H1 (cell line): ENCODE data around the gene SPG11. TPM values are rescaled to one million over a fixed set of nuclear protein-coding genes. Genes with fewer than 3 reads are reported as not detected.

ENCODE experiments used
- CTCF ChIA-PET: fragments of 300-600 bp; sonication (Branson Sonifier 250); formaldehyde crosslinking; loops from one replicate; lab custom pipeline; 2021; ENCODE audit not compliant: partially characterized antibody; lab: Charles Lee
- POLR2A ChIA-PET: fragments of 300-600 bp; sonication (Branson Sonifier 250); formaldehyde crosslinking; loops from one replicate; lab custom pipeline; 2021; ENCODE audit warnings: inconsistent platforms; ENCODE audit not compliant: partially characterized antibody; lab: Charles Lee
- DNase-seq, 2 experiments: peaks; one replicate each; pipeline versions ENCODE4 v3.0.0 to v3.0.0-alpha.2; 2010 to 2022; ENCODE audit warnings: low spot score in 2 of 2, low read depth in 1 of 2, mixed read lengths in 1 of 2
- FAIRE-seq: peaks from 2 replicates; lab custom pipeline; 2011; peaks lifted over from hg19 to GRCh38; lab: Jason Lieb, UNC
- H2AFZ ChIP-seq: 2 replicates; pipeline ENCODE4 v1.8.1; 2012; ENCODE audit warnings: low read length, inconsistent platforms
- H2AK5ac ChIP-seq: 2 replicates; pipeline ENCODE4 v1.6.1; 2013; ENCODE audit warnings: low read depth, low read length
- H2BK120ac ChIP-seq: replicated peaks from 2 replicates; pipeline ENCODE3; 2013; ENCODE audit warnings: low read depth, low read length, inconsistent platforms
- H2BK12ac ChIP-seq: 2 replicates; pipeline ENCODE4 v1.6.1; 2013; ENCODE audit warnings: low read depth, low read length
- H2BK15ac ChIP-seq: 2 replicates; pipeline ENCODE4 v1.6.1; 2013; ENCODE audit warnings: low read length
- H2BK20ac ChIP-seq: 2 replicates; pipeline ENCODE4 v1.6.1; 2013; ENCODE audit warnings: low read length
- H2BK5ac ChIP-seq: 2 replicates; pipeline ENCODE4 v1.6.1; 2013; ENCODE audit warnings: low read depth, low read length
- H3K14ac ChIP-seq: 2 replicates; pipeline ENCODE4 v1.6.1; 2013; ENCODE audit warnings: inconsistent platforms; ENCODE audit not compliant: insufficient read length
- H3K18ac ChIP-seq: 2 replicates; pipeline ENCODE4 v1.6.1; 2013; ENCODE audit warnings: low read length; ENCODE audit errors: extremely low read depth
- H3K23ac ChIP-seq: 2 replicates; pipeline ENCODE4 v1.6.1; 2013; ENCODE audit warnings: inconsistent platforms; ENCODE audit not compliant: insufficient read length
- H3K23me2 ChIP-seq: 2 replicates; pipeline ENCODE4 v1.6.1; 2013; ENCODE audit warnings: low read depth, low read length
- H3K27ac ChIP-seq: 2 replicates; pipeline ENCODE4 v1.6.1; 2011; ENCODE audit warnings: low read depth, low read length, inconsistent platforms
- H3K27me3 ChIP-seq, 4 experiments: replicated peaks in 1 of 4; 1 replicate in 1 of 4; 2 replicates in 3 of 4; pipeline versions ENCODE4 v1.6.1 to v1.8.1; 2011 to 2013; ENCODE audit warnings: low read length in 3 of 4, mild to moderate bottlenecking in 3 of 4, inconsistent platforms in 2 of 4, mixed read lengths in 2 of 4, moderate library complexity in 1 of 4; ENCODE audit not compliant: control insufficient read depth in 3 of 4, insufficient read depth in 3 of 4; ENCODE audit errors: extremely low read depth in 1 of 4
- H3K36me3 ChIP-seq, 4 experiments: 2 replicates each; pipeline versions ENCODE4 v1.6.1 to v1.8.1; 2011 to 2013; ENCODE audit warnings: mild to moderate bottlenecking in 4 of 4, low read length in 3 of 4, moderate library complexity in 2 of 4, control low read depth in 1 of 4, inconsistent platforms in 1 of 4; ENCODE audit not compliant: insufficient read depth in 4 of 4, control insufficient read depth in 2 of 4
- H3K4ac ChIP-seq: replicated peaks from 2 replicates; pipeline ENCODE3; 2013; ENCODE audit warnings: low read length, low read depth, mixed read lengths, inconsistent platforms; ENCODE audit not compliant: insufficient read length
- H3K4me1 ChIP-seq, 4 experiments: replicated peaks in 1 of 4; 1 replicate in 1 of 4; 2 replicates in 3 of 4; pipeline versions ENCODE4 v1.6.1 to v1.8.1; 2011 to 2013; ENCODE audit warnings: low read length in 3 of 4, inconsistent platforms in 2 of 4, mixed read lengths in 1 of 4; ENCODE audit not compliant: insufficient read depth in 4 of 4, control insufficient read depth in 3 of 4
- H3K4me2 ChIP-seq, 2 experiments: 2 replicates each; pipeline versions ENCODE4 v1.6.1 to v1.8.1; 2011 to 2013; ENCODE audit warnings: low read depth in 2 of 2, low read length in 2 of 2, control low read depth in 1 of 2, inconsistent platforms in 1 of 2, mild to moderate bottlenecking in 1 of 2; ENCODE audit not compliant: insufficient read depth in 1 of 2
- H3K4me3 ChIP-seq, 4 experiments: fragments of 200-600, 300-600 bp in 1 of 4; sonication (generic), shearing (Covaris generic), sonication (Bioruptor Twin) in 1 of 4; 2 replicates each; pipeline versions ENCODE4 v1.5.1 to v1.8.1; 2011 to 2016; ENCODE audit warnings: low read length in 4 of 4, low read depth in 3 of 4, control low read depth in 2 of 4, inconsistent platforms in 2 of 4, mild to moderate bottlenecking in 2 of 4, mixed read lengths in 1 of 4, moderate library complexity in 1 of 4; ENCODE audit not compliant: insufficient read depth in 2 of 4; ENCODE audit errors: extremely low read depth in 1 of 4
- H3K56ac ChIP-seq: replicated peaks from 2 replicates; pipeline ENCODE3; 2013; ENCODE audit warnings: low read depth, mild to moderate bottlenecking, mixed read lengths, low read length, inconsistent platforms; ENCODE audit not compliant: insufficient read length
- H3K79me1 ChIP-seq: 2 replicates; pipeline ENCODE4 v1.6.1; 2013; ENCODE audit warnings: low read depth, low read length, control low read depth
- H3K79me2 ChIP-seq, 2 experiments: 2 replicates each; pipeline versions ENCODE4 v1.6.1 to v1.8.1; 2012 to 2013; ENCODE audit warnings: low read length in 2 of 2, mild to moderate bottlenecking in 2 of 2, inconsistent platforms in 1 of 2; ENCODE audit not compliant: insufficient read depth in 2 of 2, control insufficient read depth in 1 of 2
- H3K9ac ChIP-seq, 4 experiments: replicated peaks in 1 of 4; 1 replicate in 1 of 4; 2 replicates in 3 of 4; pipeline versions ENCODE4 v1.6.1 to v1.8.1; 2011 to 2013; ENCODE audit warnings: low read depth in 3 of 4, low read length in 3 of 4, control low read depth in 2 of 4, mild to moderate bottlenecking in 2 of 4, moderate library complexity in 2 of 4, inconsistent platforms in 1 of 4; ENCODE audit errors: extremely low read depth in 1 of 4
- H3K9me3 ChIP-seq, 2 experiments: 2 replicates each; pipeline versions ENCODE4 v1.6.1 to v1.8.1; 2012 to 2013; ENCODE audit warnings: mild to moderate bottlenecking in 2 of 2, moderate library complexity in 2 of 2, control low read depth in 1 of 2, inconsistent platforms in 1 of 2, low read depth in 1 of 2, low read length in 1 of 2, mixed read lengths in 1 of 2; ENCODE audit not compliant: insufficient read depth in 2 of 2
- H4K20me1 ChIP-seq, 2 experiments: replicated peaks in 1 of 2; 2 replicates each; pipeline versions ENCODE3 to v1.8.1; 2011 to 2013; ENCODE audit warnings: inconsistent platforms in 2 of 2, low read length in 2 of 2, mild to moderate bottlenecking in 1 of 2; ENCODE audit not compliant: insufficient read depth in 2 of 2, control insufficient read depth in 1 of 2
- H4K5ac ChIP-seq: 2 replicates; pipeline ENCODE4 v1.6.1; 2013; ENCODE audit warnings: low read length, low read depth, mixed read lengths, inconsistent platforms; ENCODE audit not compliant: insufficient read length
- H4K8ac ChIP-seq: 2 replicates; pipeline ENCODE4 v1.8.0; 2013; ENCODE audit warnings: mild to moderate bottlenecking, moderate library complexity, low read length, inconsistent platforms; ENCODE audit not compliant: insufficient read depth; ENCODE audit errors: extremely low read depth
- H4K91ac ChIP-seq: replicated peaks from 2 replicates; pipeline ENCODE3; 2013; ENCODE audit warnings: low read length, mixed read lengths, inconsistent platforms; ENCODE audit not compliant: insufficient read length
- ATF3 ChIP-seq: IDR thresholded peaks from 2 replicates; pipeline ENCODE4 v1.6.1; 2011; ENCODE audit warnings: low read depth, mild to moderate bottlenecking, low read length; ENCODE audit not compliant: insufficient read depth
- BRCA1 ChIP-seq: IDR thresholded peaks from 2 replicates; pipeline ENCODE4 v1.6.1; 2012; ENCODE audit warnings: low read depth, low read length, improper control_type of control experiment
- CEBPB ChIP-seq: IDR thresholded peaks from 2 replicates; pipeline ENCODE4 v1.6.1; 2012; ENCODE audit warnings: low read depth, low read length
- NRF1 ChIP-seq: IDR thresholded peaks from 2 replicates; pipeline ENCODE4 v1.6.1; 2011; ENCODE audit warnings: mild to moderate bottlenecking, low read depth, low read length, improper control_type of control experiment
- POLR2A ChIP-seq, 2 experiments: IDR thresholded peaks; 1 replicate in 1 of 2; 2 replicates in 1 of 2; pipeline ENCODE4 v1.6.1; 2011; ENCODE audit warnings: low read depth in 2 of 2, low read length in 2 of 2, mild to moderate bottlenecking in 2 of 2; ENCODE audit errors: control extremely low read depth in 1 of 2
- RNF2 ChIP-seq: fragments of 200-900, 300-1000 bp; sonication (generic); IDR thresholded peaks from 2 replicates; pipeline ENCODE4 v1.7.1; 2016; ENCODE audit warnings: borderline replicate concordance, low read depth, mild to moderate bottlenecking, antibody characterized with exemption, low read length; ENCODE audit not compliant: poor library complexity, severe bottlenecking; ENCODE audit errors: missing control alignments
- SRF ChIP-seq: IDR thresholded peaks from 2 replicates; pipeline ENCODE4 v1.6.1; 2011; ENCODE audit warnings: mild to moderate bottlenecking, low read depth, low read length, moderate library complexity
- TEAD4 ChIP-seq: IDR thresholded peaks from 2 replicates; pipeline ENCODE4 v1.6.1; 2012; ENCODE audit warnings: low read depth, low read length, inconsistent platforms, mixed read lengths
- WGBS, 2 experiments: shearing (Covaris generic) in 1 of 2; methylation state at CpG; one replicate each; pipeline versions ENCODE4 v1.1.6 to v1.1.7; 2013 to 2015; ENCODE audit warnings: low lambda C conversion rate in 2 of 2, mixed read lengths in 2 of 2, inconsistent platforms in 1 of 2, low coverage in 1 of 2, missing lambda C conversion rate in 1 of 2; ENCODE audit not compliant: insufficient replicate concordance in 2 of 2, insufficient coverage in 1 of 2, insufficient read length in 1 of 2; ENCODE audit errors: extremely low coverage in 1 of 2, missing lambda C conversion rate in 1 of 2; 5-methylcytosine and 5-hydroxymethylcytosine counted together
- polyA plus RNA-seq, 7 experiments: library from polyadenylated mRNA; depleted of rRNA in 3 of 7; stranded (reverse) in 5 of 7; unstranded in 2 of 7; fragments of >200 nt in 5 of 7; fragments of 200-250 nt in 2 of 7; gene quantifications; 1 replicate in 5 of 7; 2 replicates in 1 of 7; 4 replicates in 1 of 7; pipeline versions ENCODE4 v1.2.1 to v1.2.3, GENCODE V29; 2011 to 2013; ENCODE audit warnings: missing spikeins in 2 of 7, mixed read lengths in 2 of 7
- total RNA-seq: library from RNA; stranded (reverse); fragmentation: NEBNext Ultra II Directional; extraction: Animal tissue kit (Norgen Biotek cat#: 25700); gene quantifications from 2 replicates; pipeline ENCODE4 v1.2.1, GENCODE V29; 2021

The SPG11 gene
- total and polyA plus RNA-seq, 2 of the 8 experiments (the other 6 are each of a cell fraction or from before 2014, with no cell fraction given): 37.1 to 38.6 TPM

- H2BK15ac ChIP-seq: no peak overlapping the region
- H3K14ac ChIP-seq: no peak overlapping the region
- H2BK5ac ChIP-seq: no peak overlapping the region
- no peak for TF ChIP-seq TEAD4
- TF ChIP-seq SRF: no peak
- no peak for TF ChIP-seq BRCA1
- no peak for TF ChIP-seq CEBPB
- no peak for TF ChIP-seq ATF3
- no peak for TF ChIP-seq RNF2
- TF ChIP-seq POLR2A (IDR thresholded peaks at IDR 0.05; ENCODE audit: control extremely low read depth in 1 of 2, low read depth in 2 of 2, low read length in 2 of 2): no peak
- no peak for TF ChIP-seq NRF1
- H4K8ac ChIP-seq: no peak overlapping the region
- H2BK120ac ChIP-seq: no peak overlapping the region
- no peaks in the 10 kb centered on the region for H3K27me3 ChIP-seq
- no peak overlapping the region for H2BK12ac ChIP-seq
- DNase-seq: no peak
- H2BK20ac ChIP-seq: no peak overlapping the region
- CTCF ChIA-PET: interaction anchor here (0.6 to 1.5 kb wide), 4 partner anchors 23 to 1374 kb away, joined by 3 to 5 read pairs (median 3); partner anchors contain the start of gene SPG11
- no peak overlapping the region for H3K4me3 ChIP-seq
- H3K36me3 ChIP-seq: no peaks in the 10 kb centered on the region
- no peak overlapping the region for H3K27ac ChIP-seq
- no peak overlapping the region for H4K91ac ChIP-seq
- no peak for FAIRE-seq
- no peaks in the 10 kb centered on the region for H3K79me1 ChIP-seq
- POLR2A ChIA-PET: no interaction called here
- no peaks in the 10 kb centered on the region for H3K23me2 ChIP-seq
- no peaks in the 10 kb centered on the region for H3K79me2 ChIP-seq
- no peak overlapping the region for H3K56ac ChIP-seq
- H4K20me1 ChIP-seq: no peaks in the 10 kb centered on the region
- 87% methylated on average over 1 of the region's 1 CpG; no CpG with 5 or more reads in 1 of the 2 experiments for WGBS, 2 experiments
- no peak overlapping the region for H4K5ac ChIP-seq
- no peak overlapping the region for H2AFZ ChIP-seq
- no peak overlapping the region for H3K18ac ChIP-seq
- H3K4ac ChIP-seq: no peak overlapping the region
- H3K4me2 ChIP-seq: no peak overlapping the region
- no peaks in the 10 kb centered on the region; a peak in 1 of 4 replicates for H3K9me3 ChIP-seq
- no peak overlapping the region for H3K23ac ChIP-seq
- H3K9ac ChIP-seq: no peak overlapping the region
- no peak overlapping the region for H2AK5ac ChIP-seq
- H3K4me1 ChIP-seq: no peaks in the 10 kb centered on the region
Observed at GRCh38 chr15:44705986-44706385, 42.5 kb upstream of the SPG11 start.
